Limb (tissue), 2 donors: ENCODE measurements around the gene ASGR1.
A peak's percentile ranks its signal among the peaks of the same experiment; 100 is the strongest.
"Not testable (repeated sequence)": the region's sequence is repeated elsewhere in the genome, so short reads cannot be mapped to it uniquely, and the experiment has no call there.

ENCODE experiments used
- DNase-seq, 2 donors: peaks; one replicate each; pipeline ENCODE4 v3.0.0-alpha.2; 2016; ENCODE audit errors: extremely low spot score in 2 of 2

The ASGR1 gene

GRCh38 chr17:7166873-7167272, 12.3 kb downstream of the ASGR1 start:
- DNase-seq: no peak

- not testable (repeated sequence) for DNase-seq
Observed at GRCh38 chr17:7159571-7159970, 19.6 kb downstream of the ASGR1 start.

DNA sequence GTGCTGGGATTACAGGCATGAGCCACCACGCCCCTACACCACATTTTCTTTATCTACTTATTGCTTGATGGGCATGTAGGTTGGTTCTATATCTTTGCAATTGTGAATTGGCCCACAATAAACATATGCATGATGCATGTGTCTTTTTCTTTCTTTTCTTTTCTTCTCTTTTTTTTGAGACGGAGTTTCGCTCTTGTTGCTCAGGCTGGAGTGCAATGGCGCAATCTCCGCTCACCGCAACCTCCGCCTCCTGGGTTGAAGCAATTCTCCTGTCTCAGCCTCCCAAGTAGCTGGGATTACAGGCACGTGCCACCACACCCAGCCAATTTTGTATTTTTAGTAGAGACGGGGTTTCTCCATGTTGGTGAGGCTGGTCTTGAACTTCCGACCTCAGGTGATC, 20.7 kb downstream of the ASGR1 start:
- not testable (repeated sequence) for DNase-seq

DNA sequence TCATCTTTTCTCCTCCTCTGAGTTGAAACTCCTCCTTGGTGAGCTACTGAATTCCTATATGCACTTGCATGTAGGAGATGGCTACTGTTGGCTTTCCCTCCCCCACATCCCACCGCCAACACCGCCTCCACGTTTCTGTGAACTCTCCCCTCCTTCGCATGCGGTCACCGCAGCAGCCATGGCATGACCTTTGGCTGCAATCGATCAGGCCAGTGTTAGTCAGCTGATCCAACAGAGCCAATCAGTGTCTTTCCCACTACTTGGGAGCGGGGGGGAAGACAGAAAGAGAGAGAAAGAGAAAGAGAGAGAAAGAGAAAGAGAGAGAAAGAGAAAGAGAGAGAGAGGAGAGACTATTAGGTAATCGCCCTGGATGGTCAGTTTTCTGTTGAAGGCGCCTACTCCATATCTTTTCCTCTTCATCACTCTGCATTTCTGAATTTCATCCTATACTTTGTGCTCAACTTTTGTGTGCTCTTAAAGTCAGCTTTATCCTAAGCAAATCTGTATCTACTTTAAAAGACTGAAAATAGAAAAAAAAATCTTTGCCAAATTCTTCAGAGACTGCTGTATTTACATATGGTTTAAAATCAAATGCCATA, 22.7 kb downstream of the ASGR1 start:
- no peak for DNase-seq

GRCh38 chr17:7147772-7148171, 31.4 kb downstream of the ASGR1 start:
- DNase-seq: no peak

DNA sequence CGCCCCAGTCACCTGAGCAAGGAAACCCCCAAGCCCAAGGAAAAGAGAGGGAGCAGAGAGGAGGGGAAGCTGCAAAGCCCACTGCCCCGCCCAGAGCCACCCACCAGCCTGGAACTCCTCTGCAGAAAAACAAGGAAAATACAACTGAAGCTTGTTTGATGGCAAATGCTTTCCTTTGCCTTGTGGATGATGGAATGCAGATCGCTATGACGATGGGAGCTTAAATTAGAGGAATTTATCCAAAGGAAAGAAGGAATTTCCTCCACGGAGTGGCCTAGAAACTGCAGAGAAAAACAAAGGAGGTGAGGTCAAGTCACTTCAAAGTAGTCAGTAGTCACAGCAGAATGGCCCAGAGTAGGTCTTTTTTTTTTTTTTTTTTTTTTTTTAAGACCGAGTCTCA, 33.1 kb downstream of the ASGR1 start:
- no peak for DNase-seq

DNA sequence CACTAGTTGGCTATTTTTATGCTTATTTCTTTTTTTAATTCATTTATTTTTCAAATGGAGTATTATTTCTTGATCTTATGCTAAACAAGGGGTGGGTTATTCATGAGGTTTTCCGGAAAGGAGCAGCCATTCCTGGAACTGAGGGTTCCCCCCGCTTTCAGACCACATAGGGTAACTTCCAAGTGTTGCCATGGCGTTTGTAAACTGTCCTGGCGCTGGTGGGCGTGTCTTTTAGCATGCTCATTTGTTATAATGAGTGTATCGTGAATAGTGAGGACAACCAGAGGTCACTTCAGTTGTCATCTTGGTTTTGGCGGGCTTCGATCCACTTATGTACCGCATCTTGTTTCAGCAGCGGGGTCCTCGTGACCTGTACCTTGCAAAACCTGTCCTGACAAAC, 35.0 kb downstream of the ASGR1 start:
- no peak for DNase-seq

DNA sequence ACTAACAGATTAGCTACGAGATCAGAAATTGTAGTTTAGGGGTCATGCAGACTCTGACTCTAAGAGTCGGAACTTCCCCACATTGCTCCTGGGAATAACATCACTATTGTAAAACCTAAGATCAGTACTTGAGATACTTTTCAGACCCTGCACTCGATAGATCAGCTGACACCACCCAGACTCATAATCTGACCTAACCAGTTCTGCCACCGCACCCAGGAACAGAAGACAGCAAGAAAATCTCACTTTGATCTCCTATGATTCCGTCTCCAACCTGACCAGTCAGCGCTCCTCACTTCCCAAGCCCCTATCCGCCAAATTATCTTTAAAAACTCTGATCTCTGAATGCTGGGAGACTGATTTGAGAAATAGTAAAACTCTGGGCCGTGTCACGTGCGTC, 37.3 kb downstream of the ASGR1 start:
- DNase-seq: no peak

- no peak for DNase-seq
Observed at GRCh38 chr17:7139400-7139799, 39.8 kb downstream of the ASGR1 start.

DNA sequence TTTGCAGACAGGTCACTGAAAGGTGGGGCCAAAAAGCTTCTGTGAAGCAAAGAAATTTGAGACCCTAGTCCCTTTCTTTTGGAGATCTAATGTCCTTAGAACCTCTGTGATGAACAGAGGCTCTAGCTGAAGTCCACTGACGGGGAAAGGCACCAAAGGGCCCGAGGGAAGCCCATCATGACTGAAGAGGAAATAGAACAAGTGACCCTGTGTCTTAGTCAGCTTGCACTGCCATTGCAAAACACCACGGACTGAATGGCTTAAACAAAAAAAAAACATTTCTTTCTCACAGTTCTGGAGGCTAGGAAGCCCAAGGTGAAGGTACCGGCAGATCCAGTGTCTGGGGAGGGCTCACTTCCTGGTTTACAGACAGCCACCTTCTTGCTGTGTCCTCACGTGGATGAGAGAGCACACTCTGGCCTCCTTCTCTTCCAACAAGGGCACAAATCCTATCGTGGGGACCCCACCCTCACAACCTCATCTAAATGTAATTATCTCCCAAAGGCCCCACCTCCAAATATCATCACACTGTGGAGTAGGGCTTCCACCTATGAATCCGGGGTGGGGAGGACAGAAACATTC, 40.3 kb downstream of the ASGR1 start:
- no peak for DNase-seq

DNA sequence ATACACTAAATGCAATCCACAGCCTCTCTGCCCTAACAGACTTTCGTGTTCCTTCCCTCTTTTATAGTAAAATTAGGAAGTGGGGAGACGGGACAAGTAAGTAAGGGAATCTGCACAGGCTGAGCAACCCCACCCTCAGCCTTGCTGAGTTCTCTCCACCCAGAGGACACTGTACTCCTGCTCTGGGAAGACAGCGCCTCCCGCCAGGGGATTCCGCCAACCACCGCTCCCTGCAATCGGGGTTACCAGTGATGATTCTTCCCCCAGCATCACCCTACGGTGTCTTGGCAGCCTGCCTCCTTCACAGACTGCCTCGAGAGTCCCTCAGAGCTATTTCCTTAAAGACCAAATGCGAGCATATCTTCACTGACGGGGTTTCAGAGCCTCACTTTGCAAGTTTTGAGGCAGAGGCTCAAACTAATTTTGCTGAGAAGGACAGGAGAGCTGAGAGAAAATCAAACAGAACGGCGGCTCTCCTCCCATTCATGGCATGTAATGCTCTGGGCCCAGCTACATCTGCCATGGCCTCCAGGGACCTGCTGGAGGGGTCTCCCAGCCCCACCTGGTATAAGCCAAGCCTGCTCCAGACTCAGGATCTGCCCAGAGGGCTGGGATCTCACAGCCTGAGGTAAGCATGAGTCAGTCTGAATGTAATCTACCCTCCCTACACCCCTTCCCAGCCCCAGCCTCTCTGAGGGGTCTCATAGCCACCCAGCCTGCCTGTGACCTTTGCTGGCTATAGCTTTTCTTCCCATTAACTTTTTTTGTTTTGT, 41.8 kb downstream of the ASGR1 start:
- no peak for DNase-seq

DNA sequence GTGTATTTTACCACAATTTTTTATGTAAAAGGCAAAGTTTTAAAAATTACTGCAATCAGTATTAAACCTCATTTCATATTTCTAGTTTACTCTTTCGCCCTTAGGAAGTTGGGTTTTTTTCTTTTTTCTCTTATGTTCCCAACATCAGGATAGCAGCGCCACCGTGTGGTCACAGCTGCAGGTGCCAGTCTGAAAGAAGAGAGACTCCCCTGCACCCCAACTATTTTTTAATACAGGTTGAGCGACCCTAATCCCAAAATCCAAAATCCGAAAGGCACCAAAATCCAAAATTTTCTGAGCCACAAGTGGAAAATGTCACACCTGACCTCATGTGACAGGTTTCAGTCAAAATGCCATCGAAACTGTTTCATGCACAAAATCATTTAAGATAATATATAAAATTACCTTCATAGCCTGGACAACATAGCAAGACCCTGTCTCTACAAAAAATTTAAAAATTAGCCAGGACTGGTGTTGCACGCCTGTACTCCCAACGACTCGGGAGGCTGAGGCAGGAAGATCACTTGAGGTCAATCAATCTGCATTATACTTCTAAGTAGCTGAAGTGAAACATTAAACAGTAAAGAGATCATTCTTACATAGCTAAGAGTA, 42.8 kb downstream of the ASGR1 start:
- DNase-seq: peak; percentile 71 to 84

DNA sequence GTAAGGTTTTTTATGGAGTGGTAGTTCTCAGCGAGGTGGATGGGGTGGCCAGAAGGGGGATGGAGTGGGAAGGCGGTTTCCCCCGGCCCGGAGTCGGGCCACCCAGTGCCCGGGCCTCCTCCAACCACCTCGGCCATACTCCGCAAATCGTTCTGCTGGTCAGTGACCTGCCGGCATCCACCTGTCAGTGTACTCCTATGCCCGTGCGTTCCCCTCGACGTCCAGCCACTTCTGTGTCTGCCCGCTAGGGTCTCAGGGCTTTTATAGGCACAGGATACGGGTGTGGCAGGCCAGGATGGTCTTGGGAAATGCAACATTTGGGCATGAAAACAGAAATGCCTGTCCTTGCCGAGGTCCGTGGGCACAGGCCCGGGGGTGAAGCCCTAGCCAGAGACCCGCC, 45.3 kb downstream of the ASGR1 start:
- DNase-seq: no peak

GRCh38 chr17:7133424-7133823, 45.7 kb downstream of the ASGR1 start:
- DNase-seq: no peak

GRCh38 chr17:7132511-7133094, 46.6 kb downstream of the ASGR1 start:
- no peak for DNase-seq

GRCh38 chr17:7131423-7131791, 47.8 kb downstream of the ASGR1 start:
- DNase-seq: no peak

DNA sequence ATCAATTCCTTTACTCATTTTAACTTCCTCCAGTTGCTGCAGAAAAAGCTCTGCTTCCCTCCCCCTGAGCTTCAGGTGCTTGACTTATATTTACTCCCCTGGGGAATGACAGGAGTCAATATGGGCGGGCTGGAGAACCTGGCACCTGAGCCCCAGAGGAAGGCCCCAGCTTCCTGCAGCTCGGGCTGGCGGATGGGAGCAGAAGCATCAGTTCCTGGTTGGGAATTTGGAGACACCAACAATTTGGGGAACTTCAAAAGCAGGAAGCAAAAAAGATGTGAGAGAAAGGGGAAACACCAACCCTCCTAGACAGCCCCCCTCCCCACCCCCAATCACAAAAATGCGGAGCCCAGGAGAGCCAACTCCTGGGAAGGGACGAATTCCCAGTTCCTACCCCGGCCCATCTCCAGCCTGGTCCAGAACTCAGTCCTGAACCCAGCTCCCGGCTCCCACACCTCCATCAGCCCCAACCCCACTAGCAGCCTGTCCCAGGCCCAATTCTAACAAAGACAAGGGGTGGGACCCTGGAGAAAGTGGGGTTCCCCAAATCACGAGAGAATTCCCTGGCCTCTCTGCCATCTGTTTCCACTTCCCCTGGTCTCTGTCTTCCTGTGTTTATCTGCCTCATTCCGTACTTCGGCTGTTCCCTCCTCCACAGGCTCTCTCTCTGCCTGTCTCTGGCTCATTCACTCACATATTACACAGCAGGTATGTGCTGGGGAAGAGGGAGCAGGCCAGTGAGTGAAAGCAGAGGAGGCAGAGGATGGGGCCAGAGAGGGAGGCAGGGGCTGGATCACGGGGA, 48.3 kb downstream of the ASGR1 start:
- no peak for DNase-seq

- DNase-seq: no peak
Observed at GRCh38 chr17:7129311-7129710, 49.9 kb downstream of the ASGR1 start.

DNA sequence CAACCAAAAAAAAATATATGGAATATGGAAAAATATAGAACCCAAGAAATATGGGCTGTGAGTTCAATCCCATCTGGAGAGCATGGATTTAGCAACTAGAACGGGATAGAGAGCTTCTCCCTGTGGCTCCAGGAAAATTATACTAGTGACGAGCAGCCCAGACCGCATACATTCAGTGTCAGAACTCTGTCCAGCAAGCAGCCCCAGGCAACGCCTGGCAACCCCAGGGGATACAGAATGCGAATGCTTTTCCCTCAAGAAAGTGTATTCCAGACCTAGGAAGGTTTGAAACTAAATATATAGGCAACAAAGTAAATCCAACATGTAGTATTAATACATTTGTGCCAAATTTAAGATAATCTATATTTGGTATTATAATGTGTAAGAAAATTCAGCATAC, 51.0 kb downstream of the ASGR1 start:
- DNase-seq: no peak

GRCh38 chr17:7127501-7127900, 51.7 kb downstream of the ASGR1 start:
- not testable (repeated sequence) for DNase-seq

DNA sequence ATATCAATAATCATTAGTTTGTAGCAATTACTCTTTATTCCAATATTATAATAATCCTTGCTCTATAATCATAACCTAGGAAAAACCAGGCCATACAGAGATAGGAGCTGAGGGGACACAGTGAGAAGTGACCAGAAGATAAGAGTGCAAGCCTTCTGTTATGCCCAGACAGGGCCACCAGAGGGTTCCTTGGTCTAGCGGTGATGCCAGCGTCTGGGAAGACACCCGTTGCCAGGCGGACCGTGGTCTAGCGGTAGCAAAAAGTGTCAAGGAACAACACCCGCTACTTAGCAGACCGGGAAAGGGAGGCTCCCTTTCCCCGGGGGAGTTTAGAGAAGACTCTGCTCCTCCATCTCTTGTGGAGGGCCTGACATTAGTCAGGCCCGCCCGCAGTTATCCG, 52.8 kb downstream of the ASGR1 start:
- DNase-seq: not testable (repeated sequence)
